ENCODE results near the gene CAMTA1. TPM values are rescaled to one million over a fixed set of nuclear protein-coding genes. Genes with fewer than 3 reads are reported as not detected.

Gene CAMTA1
- total RNA-seq, 1 experiment from 2014 or later: 82.2 TPM

- ChIA-PET CTCF (no interaction called here), POLR2A (no interaction called here)
- intact Hi-C loops (cut with micrococcal nuclease; ENCODE audit: unreplicated experiment): loop anchor here (10.0 kb wide), 1 partner anchor 310 kb away; no protein-coding TSS in a partner anchor
Measured at GRCh38 chr1:7535016-7535415, 749.8 kb downstream of the CAMTA1 start.

More at GRCh38 chr1:7535016-7535415, 749.8 kb downstream of the CAMTA1 start:
- TF ChIP-seq REST (IDR thresholded peaks at IDR 0.05; ENCODE audit: insufficient read depth in 1 of 2, low read depth in 2 of 2, low read length in 1 of 2): no peak
- no peak for TF ChIP-seq POLR2AphosphoS5 (IDR thresholded peaks at IDR 0.05; ENCODE audit: low read depth, low read length)
- no peak for TF ChIP-seq CTCF (IDR thresholded peaks at IDR 0.05)
- TF ChIP-seq SIN3A (IDR thresholded peaks at IDR 0.05; ENCODE audit: borderline replicate concordance, insufficient read depth, low read depth, low read length): no peak
- TF ChIP-seq TCF7L2 (IDR thresholded peaks at IDR 0.05; ENCODE audit: low read depth, low read length): no peak
- in situ Hi-C loops (cut with HindIII; ENCODE audit: low pct_unique_long_range_greater_than_20kb, low sequenced_read_pairs): no loop called here
- no TSS peak for BruUV-seq (replicated peaks)
- Histone ChIP-seq H3K9me3 (ENCODE audit: control insufficient read depth, insufficient read depth, low read depth, low read length) (no peaks in the 10 kb centered on the region), H3K36me3 (ENCODE audit: control insufficient read depth, insufficient read depth, low read length) (no peaks in the 10 kb centered on the region), H3K27ac (ENCODE audit: low read length) (no peak overlapping the region), H3K4me3 (ENCODE audit: low read depth in 2 of 2, low read length in 2 of 2) (no peak overlapping the region), H3K4me1 (ENCODE audit: control insufficient read depth, insufficient read depth, low read length) (peaks cover 3% of the 10 kb centered on the region; the same call in 1 of the 2 replicates), H3K27me3 (ENCODE audit: control insufficient read depth, insufficient read depth, low read length) (no peaks in the 10 kb centered on the region)
- no peak for DNase-seq (ENCODE audit: low read depth, low spot score)
- ATAC-seq: no peak
